22Rv1 (cell line): ENCODE data around the gene CFAP54.

Experiments used
- CTCF ChIP-seq: fragments of 450-650 bp; IDR thresholded peaks from 2 replicates; pipeline ENCODE4 v1.5.1; 2017; ENCODE audit warnings: mild to moderate bottlenecking
- ZFX ChIP-seq: fragments of 450-650 bp; IDR thresholded peaks from 2 replicates; pipeline ENCODE4 v1.6.1; 2017; ENCODE audit warnings: antibody characterized with exemption, borderline replicate concordance

GRCh38 chr12:96809522-96809921 is 320.1 kb downstream of the CFAP54 start:
- TF ChIP-seq CTCF (no peak), ZFX (no peak)
